RPMI8226 (cell line): ENCODE results near the gene PTPN14.

Experiments used
- DNase-seq: peaks from one replicate; pipeline ENCODE4 v3.0.0-alpha.2; 2015

The PTPN14 gene

GRCh38 chr1:214449371-214449770 is 102.0 kb downstream of the PTPN14 start:
- no peak for DNase-seq

- no peak for DNase-seq
These were observed 102.9 kb downstream of the PTPN14 start for GRCh38 chr1:214448536-214448935.

- no peak for DNase-seq
These were observed 103.9 kb downstream of the PTPN14 start for GRCh38 chr1:214447557-214447871.

- no peak for DNase-seq
These were observed 104.4 kb downstream of the PTPN14 start for GRCh38 chr1:214446772-214447556.

GRCh38 chr1:214445831-214446614 is 105.4 kb downstream of the PTPN14 start:
- no peak for DNase-seq

GRCh38 chr1:214445199-214445598 is 106.2 kb downstream of the PTPN14 start:
- no peak for DNase-seq

GRCh38 chr1:214444182-214444939 is 107.0 kb downstream of the PTPN14 start:
- DNase-seq: no peak

GRCh38 chr1:214441119-214441518 is 110.3 kb downstream of the PTPN14 start:
- no peak for DNase-seq

- no peak for DNase-seq
These were observed 111.0 kb downstream of the PTPN14 start for GRCh38 chr1:214440219-214440965.

GRCh38 chr1:214439352-214440119 is 111.9 kb downstream of the PTPN14 start:
- DNase-seq: peak; percentile 49

- DNase-seq: no peak
These were observed 112.9 kb downstream of the PTPN14 start for GRCh38 chr1:214438530-214438929.

GRCh38 chr1:214438075-214438474 is 113.3 kb downstream of the PTPN14 start:
- no peak for DNase-seq

- DNase-seq: no peak
These were observed 115.5 kb downstream of the PTPN14 start for GRCh38 chr1:214435867-214436266.

- no peak for DNase-seq
These were observed 119.2 kb downstream of the PTPN14 start for GRCh38 chr1:214432245-214432644.

- DNase-seq: no peak
These were observed 121.2 kb downstream of the PTPN14 start for GRCh38 chr1:214429951-214430770.

GRCh38 chr1:214427871-214428277 is 123.5 kb downstream of the PTPN14 start:
- DNase-seq: peak; percentile 77

GRCh38 chr1:214426426-214426812 is 125.0 kb downstream of the PTPN14 start:
- DNase-seq: no peak

GRCh38 chr1:214425716-214426425 is 125.5 kb downstream of the PTPN14 start:
- DNase-seq: no peak

- no peak for DNase-seq
These were observed 126.3 kb downstream of the PTPN14 start for GRCh38 chr1:214425101-214425500.

GRCh38 chr1:214423045-214423444 is 128.4 kb downstream of the PTPN14 start:
- DNase-seq: no peak
